ENCODE data around the gene PALM.

- TF ChIP-seq CTCF (IDR thresholded peaks at IDR 0.05) (no peak), POLR2AphosphoS5 (IDR thresholded peaks at IDR 0.05) (no peak), POLR2A (IDR thresholded peaks at IDR 0.05) (no peak), EP300 (IDR thresholded peaks at IDR 0.05) (no peak)
Observed at GRCh38 chr19:782185-782877, 73.6 kb downstream of the PALM start.

Data from suprapubic skin (tissue), 4 donors.